GM10266 (cell line): ENCODE results near the gene HMGCR.
"Not testable (repeated sequence)": the region's sequence is repeated elsewhere in the genome, so short reads cannot be mapped to it uniquely, and the experiment has no call there.

Experiments used
- DNase-seq: peaks from one replicate; pipeline ENCODE4 v3.0.0; 2012; ENCODE audit errors: extremely low spot score
- TF ChIP-seq, protein P1 (sequence below): IDR thresholded peaks from 2 replicates; pipeline ENCODE4 v1.5.1; 2012; ENCODE audit warnings: mild to moderate bottlenecking, low read depth; ENCODE audit not compliant: control insufficient read depth, insufficient read depth; ENCODE audit errors: missing control alignments

Gene HMGCR

DNA sequence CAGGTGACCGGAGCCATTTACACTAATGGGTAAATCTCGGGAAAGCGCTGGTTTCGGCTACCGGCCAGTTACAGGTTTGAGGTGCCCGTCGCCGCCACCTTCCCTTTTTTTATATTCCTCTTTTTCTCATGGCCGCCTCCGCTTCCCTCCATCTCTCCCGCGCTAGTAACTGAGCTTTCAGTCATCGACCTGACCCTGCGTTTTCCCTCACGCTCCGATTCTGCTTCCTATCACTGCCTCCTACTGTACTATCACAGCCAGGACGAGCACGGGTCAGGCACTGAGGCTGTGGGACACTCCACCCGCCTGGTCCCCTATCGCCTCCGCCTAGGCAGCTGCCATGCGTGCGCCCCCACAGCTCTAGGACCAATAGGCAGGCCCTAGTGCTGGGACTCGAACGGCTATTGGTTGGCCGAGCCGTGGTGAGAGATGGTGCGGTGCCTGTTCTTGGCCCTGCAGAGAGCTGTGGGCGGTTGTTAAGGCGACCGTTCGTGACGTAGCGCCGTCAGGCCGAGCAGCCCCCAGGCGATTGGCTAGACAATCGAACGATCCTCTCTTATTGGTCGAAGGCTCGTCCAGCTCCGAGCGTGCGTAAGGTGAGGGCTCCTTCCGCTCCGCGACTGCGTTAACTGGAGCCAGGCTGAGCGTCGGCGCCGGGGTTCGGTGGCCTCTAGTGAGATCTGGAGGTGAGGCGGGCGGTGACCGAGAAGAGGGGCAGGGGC lies at the start of gene HMGCR:
HMGCR (plus strand) TSS at position 606 of the 722 bp plus-strand sequence. CDS start 5,386 bp downstream, outside the sequence.
- TF ChIP-seq, protein P1, sequence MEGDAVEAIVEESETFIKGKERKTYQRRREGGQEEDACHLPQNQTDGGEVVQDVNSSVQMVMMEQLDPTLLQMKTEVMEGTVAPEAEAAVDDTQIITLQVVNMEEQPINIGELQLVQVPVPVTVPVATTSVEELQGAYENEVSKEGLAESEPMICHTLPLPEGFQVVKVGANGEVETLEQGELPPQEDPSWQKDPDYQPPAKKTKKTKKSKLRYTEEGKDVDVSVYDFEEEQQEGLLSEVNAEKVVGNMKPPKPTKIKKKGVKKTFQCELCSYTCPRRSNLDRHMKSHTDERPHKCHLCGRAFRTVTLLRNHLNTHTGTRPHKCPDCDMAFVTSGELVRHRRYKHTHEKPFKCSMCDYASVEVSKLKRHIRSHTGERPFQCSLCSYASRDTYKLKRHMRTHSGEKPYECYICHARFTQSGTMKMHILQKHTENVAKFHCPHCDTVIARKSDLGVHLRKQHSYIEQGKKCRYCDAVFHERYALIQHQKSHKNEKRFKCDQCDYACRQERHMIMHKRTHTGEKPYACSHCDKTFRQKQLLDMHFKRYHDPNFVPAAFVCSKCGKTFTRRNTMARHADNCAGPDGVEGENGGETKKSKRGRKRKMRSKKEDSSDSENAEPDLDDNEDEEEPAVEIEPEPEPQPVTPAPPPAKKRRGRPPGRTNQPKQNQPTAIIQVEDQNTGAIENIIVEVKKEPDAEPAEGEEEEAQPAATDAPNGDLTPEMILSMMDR = peak; percentile 31
- DNase-seq = peak; percentile 95

DNA sequence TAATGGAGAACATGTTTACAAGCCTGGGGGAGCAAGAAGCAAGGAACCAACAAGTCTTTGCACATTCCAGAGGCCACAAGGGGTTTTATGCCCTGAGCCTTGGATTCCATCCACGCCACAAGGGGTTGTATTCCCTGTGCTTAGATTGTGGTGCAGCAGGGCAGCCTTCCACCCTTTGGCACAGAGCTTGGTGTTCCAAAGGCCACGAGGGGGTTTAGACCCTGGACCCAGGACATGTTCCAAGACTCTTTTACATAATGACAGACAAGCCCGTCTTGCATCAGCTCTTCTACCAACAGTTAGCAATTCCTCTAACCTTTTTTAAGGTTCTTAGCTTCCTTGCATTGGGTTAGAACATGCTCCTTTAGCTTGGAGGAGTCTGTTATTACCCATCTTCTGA lies 45.2 kb upstream of the HMGCR start:
- DNase-seq = not testable (repeated sequence)

DNA sequence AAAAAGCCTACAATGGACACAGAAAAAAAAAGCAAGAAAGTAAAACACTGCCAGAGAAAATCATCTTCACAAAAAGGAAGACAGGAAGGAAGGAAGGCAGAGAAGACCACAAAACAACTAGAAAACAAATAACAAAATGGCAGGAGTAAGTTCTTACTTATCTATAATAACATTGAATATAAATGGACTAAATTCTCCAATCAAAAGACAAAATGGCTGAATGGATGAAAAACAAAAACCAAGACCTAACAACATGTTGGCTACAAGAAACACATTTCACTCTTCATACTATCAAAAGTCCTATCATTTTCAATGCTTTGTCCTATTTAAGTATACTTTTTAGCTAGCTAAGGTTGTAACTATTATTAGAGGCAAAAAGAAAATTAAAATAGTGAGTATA lies 36.9 kb upstream of the HMGCR start:
- TF ChIP-seq, protein P1 = no peak
- DNase-seq = no peak

DNA sequence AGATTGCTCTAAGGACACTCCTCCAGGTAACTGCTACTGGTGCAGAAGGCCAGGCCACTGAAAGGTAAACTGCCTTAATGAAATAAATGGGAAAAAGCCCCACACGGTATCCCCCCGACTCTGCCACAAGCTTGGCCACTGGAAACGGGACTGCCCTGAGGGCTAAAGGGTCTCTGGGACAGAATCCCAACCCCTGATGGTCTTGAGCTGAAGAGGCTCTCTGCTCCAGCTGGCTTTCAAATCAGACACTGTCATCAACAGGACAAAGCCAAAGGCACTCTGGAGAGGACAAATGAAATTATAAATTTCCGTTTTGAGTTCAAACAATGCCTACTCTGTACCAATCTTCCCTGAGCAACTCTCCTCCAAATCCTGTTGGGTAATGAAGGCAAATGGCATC lies 33.6 kb upstream of the HMGCR start:
- TF ChIP-seq, protein P1 = no peak
- no peak for DNase-seq

DNA sequence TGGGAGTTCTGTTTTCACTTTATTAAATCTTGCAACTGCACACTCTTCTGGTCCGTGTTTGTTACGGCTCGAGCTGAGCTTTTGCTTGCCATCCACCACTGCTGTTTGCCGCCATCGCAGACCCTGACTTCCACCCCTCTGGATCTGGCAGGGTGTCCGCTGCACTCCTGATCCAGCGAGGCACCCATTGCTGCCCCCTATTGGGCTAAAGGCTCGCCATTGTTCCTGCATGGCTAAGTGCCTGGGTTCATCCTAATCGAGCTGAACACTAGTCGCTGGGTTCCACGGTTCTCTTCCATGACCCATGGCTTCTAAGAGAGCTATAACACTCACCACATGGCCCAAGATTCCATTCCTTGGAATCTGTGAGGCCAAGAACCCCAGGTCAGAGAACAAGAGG lies 32.5 kb upstream of the HMGCR start:
- not testable (repeated sequence) for DNase-seq

DNA sequence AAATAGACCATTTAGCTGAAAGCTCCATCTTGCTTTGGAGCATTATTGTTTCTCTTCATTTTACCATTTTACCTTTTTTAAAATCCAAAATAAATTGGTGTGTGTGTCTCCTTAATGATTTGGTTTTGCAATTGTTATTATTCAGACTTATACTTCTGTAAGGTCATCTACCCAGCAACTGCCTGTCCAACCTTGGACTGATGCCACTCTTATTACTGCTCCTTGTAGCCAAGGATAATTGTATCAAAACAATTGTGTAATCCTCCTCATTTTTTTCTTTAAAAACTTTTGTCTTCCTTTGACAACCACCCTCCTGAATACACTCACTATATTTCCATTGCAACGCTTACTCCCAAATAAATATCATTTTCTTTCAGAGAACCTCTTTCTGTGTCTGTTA lies 30.3 kb upstream of the HMGCR start:
- TF ChIP-seq, protein P1 = no peak
- DNase-seq = no peak

DNA sequence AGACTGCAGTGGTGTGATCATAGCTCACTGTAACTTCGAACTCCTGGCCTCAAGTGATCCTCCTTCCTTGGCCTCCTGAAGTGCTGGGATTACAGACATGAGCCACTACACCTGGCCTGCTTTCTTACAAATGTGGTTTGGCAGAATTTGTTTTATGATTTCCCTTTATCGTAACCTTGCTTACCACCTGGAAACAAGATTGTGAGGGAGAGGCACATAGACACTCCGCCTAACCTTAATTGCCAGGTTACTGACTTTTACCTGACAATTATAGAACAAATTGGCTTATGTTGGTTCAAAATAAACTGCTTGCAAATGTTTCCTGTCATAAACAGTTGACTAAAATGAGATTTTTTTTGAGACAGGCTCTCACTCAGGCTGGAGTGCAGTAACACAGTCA lies 26.8 kb upstream of the HMGCR start:
- TF ChIP-seq, protein P1 = no peak
- no peak for DNase-seq

DNA sequence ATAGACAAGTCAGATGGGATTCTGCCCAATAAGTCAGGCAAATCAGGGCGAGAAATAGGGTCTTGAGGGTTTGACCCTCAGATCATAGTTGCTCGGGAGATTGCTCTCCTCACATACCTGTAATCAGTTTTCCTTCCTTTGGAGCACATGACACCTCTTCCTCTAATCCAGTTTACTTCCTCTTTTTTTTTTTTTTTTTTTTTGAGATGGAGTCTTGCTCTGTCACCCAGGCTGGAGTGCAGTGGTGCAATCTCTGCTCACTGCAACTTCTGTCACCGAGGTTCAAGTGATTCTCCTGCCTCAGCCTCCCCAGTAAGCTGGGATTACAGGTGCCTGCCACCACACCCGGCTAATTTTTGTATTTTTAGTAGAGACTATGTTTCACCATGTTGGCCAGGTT lies 17.9 kb upstream of the HMGCR start:
- not testable (repeated sequence) for DNase-seq

DNA sequence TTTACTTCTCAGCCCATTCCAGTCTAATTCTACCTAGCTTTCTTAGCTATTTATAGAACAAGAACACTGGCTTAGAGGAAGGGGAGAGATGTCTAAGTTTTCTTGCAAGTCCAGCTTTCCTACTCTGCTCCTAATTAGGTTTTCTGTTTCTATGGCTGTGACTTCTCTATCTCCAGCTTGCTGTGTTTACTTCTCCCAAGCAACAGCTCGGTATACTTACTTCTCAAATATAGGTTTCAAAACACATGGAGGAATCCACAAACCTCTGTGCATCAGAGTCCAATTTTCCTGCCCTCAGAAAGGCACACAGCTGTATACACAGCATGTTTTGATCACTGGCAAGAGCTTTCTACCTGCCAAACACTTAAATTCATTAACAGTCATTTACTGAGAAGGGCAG lies 17.4 kb upstream of the HMGCR start:
- no peak for DNase-seq
- TF ChIP-seq, protein P1 = no peak
